NCI-H2196 (cell line): Measurements from ENCODE around the gene TAS2R9.
"Not testable (repeated sequence)": the region's sequence is repeated elsewhere in the genome, so short reads cannot be mapped to it uniquely, and the experiment has no call there.

Experiments used
- DNase-seq: peaks from one replicate; lab custom pipeline; 2025; ENCODE audit not compliant: unreplicated experiment; lab: John Stamatoyannopoulos, UW

Gene TAS2R9, protein sequence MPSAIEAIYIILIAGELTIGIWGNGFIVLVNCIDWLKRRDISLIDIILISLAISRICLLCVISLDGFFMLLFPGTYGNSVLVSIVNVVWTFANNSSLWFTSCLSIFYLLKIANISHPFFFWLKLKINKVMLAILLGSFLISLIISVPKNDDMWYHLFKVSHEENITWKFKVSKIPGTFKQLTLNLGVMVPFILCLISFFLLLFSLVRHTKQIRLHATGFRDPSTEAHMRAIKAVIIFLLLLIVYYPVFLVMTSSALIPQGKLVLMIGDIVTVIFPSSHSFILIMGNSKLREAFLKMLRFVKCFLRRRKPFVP

GRCh38 chr12:10810068-10810467 is at the start of gene TAS2R9:
TSS of gene TAS2R9 (minus strand) at chr12:10810168. CDS start at chr12:10810075, 93 bp downstream.
- DNase-seq, result no peak

DNA sequence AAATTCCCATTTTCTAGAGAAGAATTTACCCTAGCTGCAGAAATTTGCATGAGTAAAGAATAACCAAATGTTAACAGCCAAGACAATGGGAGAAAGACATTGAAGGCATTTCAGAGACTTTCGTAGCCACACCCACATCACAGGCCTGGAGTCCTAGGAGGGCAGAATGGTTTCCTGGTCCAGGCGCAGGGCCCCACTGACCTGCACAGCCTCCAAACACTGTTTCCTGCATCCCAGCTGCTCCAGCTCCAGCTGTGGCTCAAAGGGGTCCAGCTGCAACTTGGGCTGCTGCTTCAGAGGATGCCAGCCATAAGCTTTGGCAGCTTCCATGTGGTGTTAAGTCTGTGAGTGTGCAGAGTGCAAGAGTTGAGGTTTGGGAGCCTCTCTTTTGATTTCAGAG is 45.8 kb upstream of the TAS2R9 start:
- DNase-seq, result no peak

DNA sequence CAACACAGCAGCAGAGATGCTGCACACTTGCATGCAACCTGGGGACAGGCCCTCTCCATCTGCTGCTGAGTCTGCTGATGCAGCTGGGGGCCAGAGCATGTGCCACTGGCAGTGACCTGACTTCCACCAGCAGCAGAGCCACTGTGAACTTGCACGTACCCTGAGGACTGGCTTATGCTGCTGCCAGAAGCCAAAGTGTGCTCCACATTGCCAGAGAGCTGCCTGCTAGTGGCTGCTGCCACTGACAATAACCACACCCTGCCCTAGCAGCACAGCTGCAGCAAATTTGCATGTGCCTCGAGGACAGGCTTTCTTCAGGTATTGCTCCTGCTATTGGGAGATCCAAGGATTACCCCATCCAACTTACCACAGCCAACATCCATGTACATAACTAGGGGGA is 43.8 kb upstream of the TAS2R9 start:
- DNase-seq, result no peak

- DNase-seq, result no peak
Measured at GRCh38 chr12:10851243-10851858, 41.4 kb upstream of the TAS2R9 start.

DNA sequence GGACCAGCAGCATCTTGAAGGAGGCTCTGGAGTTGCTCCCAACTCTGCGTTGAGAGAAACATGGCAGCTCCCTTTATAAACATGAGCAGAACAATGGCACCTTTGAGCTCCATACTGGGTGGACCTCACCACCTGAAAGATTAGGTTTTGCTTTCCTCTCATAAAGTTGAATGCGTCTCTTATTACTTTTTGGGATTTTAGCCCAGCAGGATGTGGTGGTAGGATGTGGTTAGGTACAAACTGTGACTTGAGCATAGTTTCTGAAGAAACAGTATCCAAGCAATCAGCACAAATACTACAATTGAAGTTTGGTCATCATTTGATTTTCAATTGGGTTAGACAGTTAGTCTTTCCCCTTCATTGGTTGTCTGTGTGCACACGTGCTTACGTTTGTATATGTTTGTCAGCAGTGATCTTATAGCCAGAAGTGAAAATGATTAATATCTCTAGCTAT is 39.5 kb upstream of the TAS2R9 start, which contains the start of gene PRR4:
Gene PRR4, minus strand, starts transcription at position 51 of the 454 bp plus-strand sequence. Its CDS starts 38 bp downstream, at position 13.
- no peak for DNase-seq

DNA sequence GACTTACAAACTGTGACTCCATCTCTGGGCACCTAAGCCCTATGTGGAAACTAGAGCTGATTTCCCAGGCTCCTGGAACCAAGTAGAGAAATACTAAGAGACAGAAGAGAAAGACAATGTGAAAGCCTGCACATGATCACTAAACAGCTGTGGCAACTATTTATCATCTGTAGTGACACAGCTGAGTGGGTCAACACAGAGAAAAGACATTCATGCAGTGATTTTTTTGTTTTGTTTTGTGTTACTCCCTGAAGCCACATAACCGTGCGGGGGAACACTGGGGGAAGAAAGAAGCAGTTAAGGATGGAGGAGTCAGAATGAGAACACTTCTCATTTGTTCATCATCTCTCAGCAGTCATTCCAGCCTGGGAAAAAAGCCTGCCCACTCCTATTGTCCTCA is 37.8 kb upstream of the TAS2R9 start:
- DNase-seq, result no peak

DNA sequence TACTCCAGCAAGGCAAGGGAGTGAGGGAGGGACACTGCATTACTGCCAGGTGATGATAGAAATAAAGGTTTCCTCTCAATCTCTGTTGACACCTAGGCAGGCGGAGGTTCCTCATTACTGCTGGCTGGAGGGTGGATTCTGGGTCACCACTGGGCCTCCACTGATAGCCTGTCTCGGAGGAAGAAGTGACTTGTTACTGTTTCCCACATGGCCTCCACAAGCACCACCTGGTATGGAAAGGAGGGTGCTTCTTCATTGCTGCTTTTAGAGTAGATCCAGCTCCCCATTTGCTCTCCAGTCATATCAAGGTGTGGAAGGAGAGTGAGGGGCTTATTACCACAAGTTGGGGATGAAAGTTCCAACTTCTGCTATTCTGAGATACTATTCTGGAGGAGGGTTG is 32.9 kb upstream of the TAS2R9 start:
- DNase-seq, result no peak

- no peak for DNase-seq
Measured at GRCh38 chr12:10838461-10838860, 28.5 kb upstream of the TAS2R9 start.

- DNase-seq, result no peak
Measured at GRCh38 chr12:10829994-10830393, 20.0 kb upstream of the TAS2R9 start.

DNA sequence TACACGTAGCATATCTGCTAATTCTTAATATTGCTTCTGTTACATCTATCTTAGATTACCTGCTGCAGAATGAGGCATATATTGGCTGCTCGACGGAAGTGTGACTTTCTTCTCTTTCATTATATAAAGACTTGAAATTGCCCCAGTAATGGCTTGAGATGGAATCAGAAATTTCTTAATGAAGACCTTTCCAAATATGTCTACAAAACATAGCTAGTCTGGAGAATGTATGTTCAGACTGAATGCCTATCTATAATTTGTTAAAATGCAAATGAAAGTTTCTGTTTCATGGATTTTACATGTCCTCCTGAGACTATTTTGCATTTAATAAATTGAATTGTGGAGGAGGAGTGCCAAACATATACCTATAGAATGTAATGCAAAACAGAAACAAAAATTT is 16.3 kb upstream of the TAS2R9 start, which contains the start of gene TAS2R10:
Gene TAS2R10, minus strand, starts transcription at position 101 of the 400 bp plus-strand sequence. Its CDS starts 89 bp downstream, at position 12.
- no peak for DNase-seq

- no peak for DNase-seq
Measured at GRCh38 chr12:10824957-10825356, 15.0 kb upstream of the TAS2R9 start.

- DNase-seq, result no peak
Measured at GRCh38 chr12:10811883-10812536, 2.0 kb upstream of the TAS2R9 start.

DNA sequence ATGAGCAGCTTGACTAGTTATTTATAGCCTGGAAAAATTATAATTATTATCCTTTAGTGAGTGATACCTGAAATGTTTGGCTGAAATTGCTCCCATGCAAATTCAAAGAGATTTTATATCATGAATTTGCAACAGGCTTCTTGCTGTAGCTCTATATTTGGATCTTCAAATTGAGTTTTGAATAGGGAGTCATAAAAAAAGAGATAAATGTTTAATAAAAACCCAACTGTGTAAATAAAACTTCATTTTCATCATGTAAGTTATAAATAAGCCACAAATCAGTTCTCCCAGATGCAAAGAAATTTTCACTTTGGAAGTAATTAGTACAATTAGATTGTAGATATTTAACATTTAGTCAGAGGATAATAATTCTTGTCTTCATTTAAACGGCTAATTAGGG is 2.8 kb downstream of the TAS2R9 start, which contains the start of gene TAS2R8:
Gene TAS2R8, minus strand, starts transcription at position 101 of the 400 bp plus-strand sequence. CDS start 306 bp downstream, outside the sequence.
- no peak for DNase-seq

- DNase-seq, result no peak
Measured at GRCh38 chr12:10802587-10802986, 7.4 kb downstream of the TAS2R9 start, which contains the start of gene TAS2R7. TSS of gene TAS2R7 (minus strand) at chr12:10802627. CDS start at chr12:10802570, 57 bp downstream.

DNA sequence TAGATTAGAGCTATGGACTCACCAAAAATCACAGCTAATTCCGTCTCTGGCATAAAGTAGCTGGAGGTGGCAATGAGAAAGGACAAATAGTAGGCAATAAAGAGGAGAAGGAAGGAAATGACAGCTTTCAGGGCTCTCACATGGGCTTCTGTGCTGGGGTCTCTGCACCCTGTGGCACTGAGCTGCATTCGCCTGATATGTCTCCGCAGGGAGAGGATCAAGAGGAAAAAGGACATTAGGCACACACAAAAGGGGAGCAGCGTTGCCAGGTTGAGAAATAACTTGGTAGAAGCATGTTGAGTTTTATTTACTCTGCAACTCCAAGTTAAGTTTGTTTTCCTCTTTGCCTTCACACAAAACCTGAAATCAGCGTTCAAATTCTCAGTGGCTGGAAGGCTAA is 8.2 kb downstream of the TAS2R9 start:
- no peak for DNase-seq

GRCh38 chr12:10794222-10794621 is 15.7 kb downstream of the TAS2R9 start:
- DNase-seq, result no peak

- not testable (repeated sequence) for DNase-seq
Measured at GRCh38 chr12:10791769-10792168, 18.2 kb downstream of the TAS2R9 start.

GRCh38 chr12:10783252-10783651 is 26.7 kb downstream of the TAS2R9 start:
- DNase-seq, result no peak

DNA sequence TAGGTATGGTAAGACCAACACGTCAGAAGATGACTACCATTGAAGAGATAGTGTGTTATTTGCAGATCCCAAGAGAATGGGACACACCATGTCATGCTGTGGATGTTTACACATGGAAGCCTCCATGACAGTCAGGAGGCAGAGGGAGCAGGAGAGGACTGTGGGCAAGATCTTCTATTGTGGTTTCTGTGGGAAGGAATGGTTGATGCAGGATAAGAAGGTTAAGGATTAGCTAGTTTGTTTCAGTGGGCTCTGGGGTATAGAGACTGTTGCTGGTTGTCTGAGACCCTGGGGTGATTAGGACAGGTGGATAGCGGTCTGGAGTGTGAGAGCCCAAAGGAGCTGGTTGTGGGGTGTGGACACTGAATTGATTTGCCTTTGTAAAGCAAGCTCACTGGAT is 30.9 kb downstream of the TAS2R9 start:
- no peak for DNase-seq

DNA sequence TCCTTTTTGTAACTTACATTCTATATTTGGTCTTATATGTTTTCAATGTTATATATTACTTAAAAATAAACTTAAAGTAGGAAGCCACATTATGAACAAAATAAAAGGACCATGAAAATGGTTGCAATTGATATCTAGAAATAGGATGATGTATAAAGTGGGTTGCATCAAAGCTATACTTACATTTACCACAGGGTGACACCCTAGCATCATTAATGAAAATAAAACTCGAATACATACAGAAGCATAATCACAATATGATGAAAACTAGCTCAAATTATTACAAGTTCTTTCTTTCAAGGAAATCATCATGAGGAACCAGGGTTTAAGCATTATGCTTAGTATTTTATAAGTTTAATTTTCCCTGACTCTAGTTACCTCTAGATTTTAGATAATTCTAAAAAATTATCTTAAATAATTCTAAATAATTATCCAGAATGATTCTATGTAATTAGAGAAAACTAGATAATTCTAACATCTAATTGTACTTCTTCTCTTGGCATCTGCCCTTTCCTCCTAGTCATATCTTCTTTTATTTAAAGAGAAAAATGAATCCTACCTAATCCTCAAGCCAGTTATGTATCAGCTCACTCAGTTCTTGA is 38.7 kb downstream of the TAS2R9 start:
- no peak for DNase-seq

DNA sequence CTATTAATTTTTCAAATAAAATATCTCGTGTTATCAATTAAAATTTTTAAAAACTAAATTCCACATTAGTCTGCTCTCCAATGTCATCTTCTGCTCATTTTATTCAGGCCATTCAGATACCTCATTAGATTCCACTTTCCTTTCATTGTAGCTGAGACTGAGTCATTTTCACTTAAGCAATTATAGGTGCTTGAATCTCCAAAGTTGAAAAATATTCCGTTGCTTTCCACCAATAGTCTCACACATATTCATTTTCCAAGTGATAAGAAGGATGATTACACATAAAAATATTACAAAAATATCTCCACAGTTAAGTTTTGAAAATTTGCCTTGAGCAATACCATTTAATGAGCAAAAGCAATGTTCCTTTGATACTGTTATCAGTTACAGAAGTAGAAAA is 50.3 kb downstream of the TAS2R9 start:
- no peak for DNase-seq
